Fibroblast of skin of scalp (primary cell): ENCODE data around the gene ATF1.
"Not testable (repeated sequence)": the region's sequence is repeated elsewhere in the genome, so short reads cannot be mapped to it uniquely, and the experiment has no call there.

Source experiments
- DNase-seq: peaks from one replicate; pipeline ENCODE4 v3.0.0-alpha.2; 2013

ATF1 gene

DNA sequence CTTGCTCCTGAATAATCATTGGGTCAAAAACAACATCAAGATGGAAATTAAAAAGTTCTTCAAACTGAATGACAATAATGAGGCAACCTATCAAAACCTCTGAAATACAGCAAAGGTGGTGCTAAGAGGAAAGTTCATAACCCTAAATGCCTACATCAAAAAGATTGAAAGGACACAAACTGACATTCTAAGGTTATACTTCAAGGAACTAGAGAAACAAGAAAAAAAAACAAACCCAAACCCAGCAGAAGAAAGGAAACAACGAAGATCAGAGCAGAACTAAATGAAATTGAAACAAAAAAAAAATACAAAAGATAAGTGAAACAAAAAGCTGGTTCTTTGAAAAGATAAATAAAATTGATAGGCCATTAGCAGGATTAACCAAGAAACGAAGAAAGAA, 105.0 kb downstream of the ATF1 start:
- DNase-seq: not testable (repeated sequence)
